Liver (tissue), 3 donors: Measurements from ENCODE around the gene PPY.

Experiments used
- CTCF ChIP-seq: fragments of 150-350 bp; IDR thresholded peaks from 2 replicates; pipeline ENCODE4 v1.5.1; 2017; ENCODE audit warnings: improper control_type of control experiment, low read depth, low read length; ENCODE audit not compliant: missing input control
- FOXA2 ChIP-seq: IDR thresholded peaks from 2 replicates; pipeline ENCODE4 v1.6.1; 2016; ENCODE audit warnings: antibody characterized with exemption
- REST ChIP-seq: IDR thresholded peaks from 2 replicates; pipeline ENCODE4 v1.6.1; 2016; ENCODE audit warnings: antibody characterized with exemption, mild to moderate bottlenecking
- SP1 ChIP-seq: IDR thresholded peaks from 2 replicates; pipeline ENCODE4 v1.6.1; 2018; ENCODE audit warnings: antibody characterized with exemption, mild to moderate bottlenecking
- TAF1 ChIP-seq: conservative IDR thresholded peaks from 2 replicates; pipeline ENCODE4 v1.6.1; 2016; ENCODE audit warnings: antibody characterized with exemption, mild to moderate bottlenecking
- donor health status: healthy.
- donor health status: healthy.

- no peak for TF ChIP-seq CTCF
- TF ChIP-seq REST = no peak
- no peak for TF ChIP-seq TAF1
- TF ChIP-seq FOXA2 = no peak
- no peak for TF ChIP-seq SP1
Observed at GRCh38 chr17:43974382-43975266, 32.3 kb upstream of the PPY start.
